ENCODE measurements around the gene RNF208.

GRCh38 chr9:137198902-137199283 lies 23.1 kb downstream of the RNF208 start:
- TF ChIP-seq CTCF (conservative IDR thresholded peaks at IDR 0.05), result no peak
- TF ChIP-seq EZH2 (IDR thresholded peaks at IDR 0.05; ENCODE audit: low read depth), result no peak
